Neural progenitor cell (in vitro differentiated cells): ENCODE results near the gene SSBP3. TPM values are rescaled to one million over a fixed set of nuclear protein-coding genes. Genes with fewer than 3 reads are reported as not detected.
"Not testable (repeated sequence)": the region's sequence is repeated elsewhere in the genome, so short reads cannot be mapped to it uniquely, and the experiment has no call there.

Experiments
- DNase-seq: peaks from one replicate; pipeline ENCODE4 v3.0.0-alpha.2; 2016; ENCODE audit warnings: low spot score
- H2AFZ ChIP-seq: fragments of 200-600 bp; sonication (generic); replicated peaks from 2 replicates; pipeline ENCODE4 v1.6.1; 2016; ENCODE audit warnings: antibody characterized with exemption
- H3F3A ChIP-seq: fragments of 200-600 bp; sonication (generic); 2 replicates; pipeline ENCODE4 v1.6.1; 2016; ENCODE audit warnings: antibody characterized with exemption, low read depth
- H3K27ac ChIP-seq: fragments of 200-600 bp; sonication (generic); 2 replicates; pipeline ENCODE4 v1.5.1; 2016; ENCODE audit warnings: mild to moderate bottlenecking
- H3K27me3 ChIP-seq: fragments of 200-600 bp; sonication (generic); 2 replicates; pipeline ENCODE4 v1.6.1; 2016; ENCODE audit warnings: mild to moderate bottlenecking, moderate library complexity
- H3K36me3 ChIP-seq: fragments of 200-600 bp; sonication (generic); 2 replicates; pipeline ENCODE4 v1.5.1; 2016
- H3K4me1 ChIP-seq: fragments of 200-600 bp; sonication (generic); 2 replicates; pipeline ENCODE4 v1.6.1; 2016; ENCODE audit warnings: mixed run types
- H3K4me2 ChIP-seq: fragments of 200-600 bp; sonication (generic); 2 replicates; pipeline ENCODE4 v1.6.1; 2016
- H3K4me3 ChIP-seq: fragments of 200-600 bp; sonication (generic); 2 replicates; pipeline ENCODE4 v1.5.1; 2016
- H3K79me2 ChIP-seq: fragments of 200-600 bp; sonication (generic); 2 replicates; pipeline ENCODE4 v1.6.1; 2016; ENCODE audit warnings: low read depth
- H3K9ac ChIP-seq: fragments of 200-600 bp; sonication (generic); 2 replicates; pipeline ENCODE4 v1.6.1; 2016
- H3K9me3 ChIP-seq: fragments of 200-600 bp; sonication (generic); 2 replicates; pipeline ENCODE4 v1.5.1; 2016; ENCODE audit warnings: low read depth
- H4K20me1 ChIP-seq: fragments of 200-600 bp; sonication (generic); 2 replicates; pipeline ENCODE4 v1.6.1; 2016; ENCODE audit warnings: low read depth
- H3K27ac Mint-ChIP-seq: 3 replicates; pipeline ENCODE4 v1.8.0; 2021; ENCODE audit warnings: mixed read lengths
- H3K27me3 Mint-ChIP-seq: 2 replicates; pipeline ENCODE4 v1.8.0; 2022; ENCODE audit warnings: low read depth, mild to moderate bottlenecking, inconsistent platforms, moderate library complexity, mixed read lengths; ENCODE audit not compliant: insufficient read depth
- H3K36me3 Mint-ChIP-seq: 3 replicates; pipeline ENCODE4 v1.8.0; 2021; ENCODE audit warnings: mixed read lengths
- H3K4me1 Mint-ChIP-seq: 3 replicates; pipeline ENCODE4 v1.8.0; 2021; ENCODE audit warnings: mixed read lengths
- H3K4me3 Mint-ChIP-seq: 3 replicates; pipeline ENCODE4 v1.8.0; 2021; ENCODE audit warnings: mild to moderate bottlenecking, moderate library complexity, mixed read lengths
- H3K9me3 Mint-ChIP-seq: 3 replicates; pipeline ENCODE4 v1.8.0; 2020; ENCODE audit warnings: mixed read lengths
- EZH2 ChIP-seq: fragments of 200-600 bp; sonication (generic); IDR thresholded peaks from 2 replicates; pipeline ENCODE4 v1.6.1; 2017; ENCODE audit warnings: antibody characterized with exemption, mild to moderate bottlenecking, moderate library complexity
- EZH2phosphoT487 ChIP-seq: fragments of 200-600 bp; sonication (generic); IDR thresholded peaks from 2 replicates; pipeline ENCODE4 v1.6.1; 2017; ENCODE audit warnings: antibody characterized with exemption
- total RNA-seq: library from RNA; depleted of rRNA; stranded (reverse); fragments of >200 nt; gene quantifications from 2 replicates; pipeline ENCODE4 v1.2.3, GENCODE V29; 2015; ENCODE audit warnings: low replicate concordance
- TF ChIP-seq, protein P1 (sequence below): fragments of 200-600 bp; sonication (generic); IDR thresholded peaks from 2 replicates; pipeline ENCODE4 v1.5.1; 2017; ENCODE audit warnings: antibody characterized with exemption, mild to moderate bottlenecking

SSBP3 gene
- total RNA-seq, 1 donor from 2014 or later = 53.0 TPM

DNA sequence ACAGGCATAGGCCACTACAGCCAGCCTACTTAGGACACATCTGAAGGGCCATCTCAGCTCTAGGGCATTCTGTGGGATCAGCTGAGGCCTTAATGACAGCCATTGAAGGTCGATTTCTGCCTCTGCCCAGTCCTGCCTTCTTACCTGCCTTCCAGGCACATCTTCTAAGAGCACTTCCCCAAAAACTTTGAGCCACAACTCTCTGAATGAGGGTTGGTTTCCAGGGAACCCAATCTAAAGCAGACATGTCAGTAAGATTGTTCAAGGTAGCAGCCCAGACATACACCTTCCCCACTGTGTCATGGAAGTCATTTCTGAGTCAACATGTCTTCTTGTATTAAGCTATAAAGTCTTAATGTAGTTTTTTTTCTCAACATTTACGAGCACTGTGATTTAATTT is 18.2 kb upstream of the SSBP3 start:
- Histone ChIP-seq H3K79me2 (no peaks in the 10 kb centered on the region), H3K4me1 (no peaks in the 10 kb centered on the region), H3K27me3 (no peaks in the 10 kb centered on the region), H3K27ac (no peak overlapping the region), H4K20me1 (no peaks in the 10 kb centered on the region), H2AFZ (no peak overlapping the region), H3F3A (no peaks in the 10 kb centered on the region), H3K9me3 (no peaks in the 10 kb centered on the region), H3K4me2 (no peak overlapping the region), H3K4me3 (no peak overlapping the region), H3K36me3 (no peaks in the 10 kb centered on the region), H3K9ac (no peak overlapping the region)
- H3K27ac Mint-ChIP-seq = no peak overlapping the region
- peaks cover 3% of the 10 kb centered on the region for H3K9me3 Mint-ChIP-seq
- no peak for DNase-seq
- H3K36me3 Mint-ChIP-seq = no peaks in the 10 kb centered on the region
- peaks cover 2% of the 10 kb centered on the region for H3K27me3 Mint-ChIP-seq
- peaks cover 3% of the 10 kb centered on the region for H3K4me1 Mint-ChIP-seq
- TF ChIP-seq EZH2 (no peak), EZH2phosphoT487 (no peak)
- TF ChIP-seq, protein P1, sequence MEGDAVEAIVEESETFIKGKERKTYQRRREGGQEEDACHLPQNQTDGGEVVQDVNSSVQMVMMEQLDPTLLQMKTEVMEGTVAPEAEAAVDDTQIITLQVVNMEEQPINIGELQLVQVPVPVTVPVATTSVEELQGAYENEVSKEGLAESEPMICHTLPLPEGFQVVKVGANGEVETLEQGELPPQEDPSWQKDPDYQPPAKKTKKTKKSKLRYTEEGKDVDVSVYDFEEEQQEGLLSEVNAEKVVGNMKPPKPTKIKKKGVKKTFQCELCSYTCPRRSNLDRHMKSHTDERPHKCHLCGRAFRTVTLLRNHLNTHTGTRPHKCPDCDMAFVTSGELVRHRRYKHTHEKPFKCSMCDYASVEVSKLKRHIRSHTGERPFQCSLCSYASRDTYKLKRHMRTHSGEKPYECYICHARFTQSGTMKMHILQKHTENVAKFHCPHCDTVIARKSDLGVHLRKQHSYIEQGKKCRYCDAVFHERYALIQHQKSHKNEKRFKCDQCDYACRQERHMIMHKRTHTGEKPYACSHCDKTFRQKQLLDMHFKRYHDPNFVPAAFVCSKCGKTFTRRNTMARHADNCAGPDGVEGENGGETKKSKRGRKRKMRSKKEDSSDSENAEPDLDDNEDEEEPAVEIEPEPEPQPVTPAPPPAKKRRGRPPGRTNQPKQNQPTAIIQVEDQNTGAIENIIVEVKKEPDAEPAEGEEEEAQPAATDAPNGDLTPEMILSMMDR = no peak
- H3K4me3 Mint-ChIP-seq = no peak overlapping the region

GRCh38 chr1:54421101-54421504 is 14.9 kb upstream of the SSBP3 start:
- H3F3A ChIP-seq = no peaks in the 10 kb centered on the region
- H3K79me2 ChIP-seq = no peaks in the 10 kb centered on the region
- H3K27me3 ChIP-seq = no peaks in the 10 kb centered on the region
- H3K4me3 ChIP-seq = no peak overlapping the region
- no peaks in the 10 kb centered on the region for H3K9me3 Mint-ChIP-seq
- H3K36me3 ChIP-seq = no peaks in the 10 kb centered on the region
- no peak overlapping the region for H3K4me3 Mint-ChIP-seq
- H3K27ac Mint-ChIP-seq = peak overlapping the region; percentile 24
- H3K4me1 ChIP-seq = no peaks in the 10 kb centered on the region
- no peak overlapping the region for H3K4me2 ChIP-seq
- H3K27me3 Mint-ChIP-seq = peaks cover 3% of the 10 kb centered on the region
- H3K27ac ChIP-seq = no peak overlapping the region
- H4K20me1 ChIP-seq = no peaks in the 10 kb centered on the region
- H2AFZ ChIP-seq = no peak overlapping the region
- no peak overlapping the region for H3K9ac ChIP-seq
- H3K9me3 ChIP-seq = no peaks in the 10 kb centered on the region
- TF ChIP-seq EZH2 = no peak
- TF ChIP-seq EZH2phosphoT487 = no peak
- TF ChIP-seq, protein P1 = no peak
- H3K4me1 Mint-ChIP-seq = peaks cover 12% of the 10 kb centered on the region
- H3K36me3 Mint-ChIP-seq = no peaks in the 10 kb centered on the region
- DNase-seq = no peak

- H3K9ac ChIP-seq, H2AFZ ChIP-seq, H3K4me2 ChIP-seq, H3F3A ChIP-seq, H3K4me1 ChIP-seq, H3K36me3 Mint-ChIP-seq, H3K27me3 Mint-ChIP-seq, H3K9me3 ChIP-seq, H3K36me3 ChIP-seq, H3K27ac Mint-ChIP-seq, H4K20me1 ChIP-seq, H3K27me3 ChIP-seq, H3K4me3 Mint-ChIP-seq, H3K27ac ChIP-seq, H3K4me3 ChIP-seq, H3K79me2 ChIP-seq, DNase-seq, H3K9me3 Mint-ChIP-seq: not testable (repeated sequence)
- H3K4me1 Mint-ChIP-seq = peaks cover 23% of the 10 kb centered on the region
These were observed 12.4 kb upstream of the SSBP3 start for GRCh38 chr1:54418598-54418997.

DNA sequence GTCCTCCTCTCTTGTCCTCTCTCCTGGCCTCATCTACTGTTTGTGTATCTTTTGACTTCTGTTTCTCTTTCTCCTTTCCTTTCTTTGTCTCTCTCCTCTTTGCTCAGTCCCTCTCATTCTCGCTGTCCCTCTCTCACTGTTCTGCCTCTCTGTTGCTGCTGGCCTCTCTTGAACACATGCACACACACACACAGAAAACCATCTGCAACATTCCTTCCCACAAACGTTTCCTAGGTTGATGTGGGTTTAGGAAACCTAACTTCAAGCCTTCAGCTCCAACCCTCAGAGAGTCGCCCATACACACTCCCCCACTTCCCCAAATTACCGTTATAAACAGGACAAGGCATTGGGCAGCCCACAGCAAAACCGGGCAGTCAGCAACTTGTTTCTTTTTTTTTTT is 10.9 kb upstream of the SSBP3 start:
- Histone ChIP-seq H3K4me2 (no peak overlapping the region), H3K79me2 (no peaks in the 10 kb centered on the region), H3K9me3 (no peaks in the 10 kb centered on the region), H3K9ac (no peak overlapping the region), H3K27me3 (no peaks in the 10 kb centered on the region), H3K36me3 (no peaks in the 10 kb centered on the region), H3K4me1 (peaks cover under 1% of the 10 kb centered on the region), H2AFZ (no peak overlapping the region), H3K4me3 (no peak overlapping the region), H3K27ac (no peak overlapping the region), H4K20me1 (no peaks in the 10 kb centered on the region), H3F3A (peaks cover 2% of the 10 kb centered on the region)
- H3K4me3 Mint-ChIP-seq = no peak overlapping the region
- no peaks in the 10 kb centered on the region for H3K9me3 Mint-ChIP-seq
- H3K27me3 Mint-ChIP-seq = peaks cover 8% of the 10 kb centered on the region
- H3K36me3 Mint-ChIP-seq = no peaks in the 10 kb centered on the region
- TF ChIP-seq EZH2 (no peak), EZH2phosphoT487 (no peak)
- TF ChIP-seq, protein P1 = no peak
- DNase-seq = no peak
- peak overlapping the region; percentile 21 for H3K27ac Mint-ChIP-seq
- H3K4me1 Mint-ChIP-seq = peaks cover 29% of the 10 kb centered on the region
